DMS79 (cell line): ENCODE results near the gene TMEM43.

Source experiments
- DNase-seq: peaks from one replicate; lab custom pipeline; 2025; lab: John Stamatoyannopoulos, UW

Gene TMEM43

GRCh38 chr3:14138109-14138877 lies 13.4 kb downstream of the TMEM43 start:
- DNase-seq: no peak

DNA sequence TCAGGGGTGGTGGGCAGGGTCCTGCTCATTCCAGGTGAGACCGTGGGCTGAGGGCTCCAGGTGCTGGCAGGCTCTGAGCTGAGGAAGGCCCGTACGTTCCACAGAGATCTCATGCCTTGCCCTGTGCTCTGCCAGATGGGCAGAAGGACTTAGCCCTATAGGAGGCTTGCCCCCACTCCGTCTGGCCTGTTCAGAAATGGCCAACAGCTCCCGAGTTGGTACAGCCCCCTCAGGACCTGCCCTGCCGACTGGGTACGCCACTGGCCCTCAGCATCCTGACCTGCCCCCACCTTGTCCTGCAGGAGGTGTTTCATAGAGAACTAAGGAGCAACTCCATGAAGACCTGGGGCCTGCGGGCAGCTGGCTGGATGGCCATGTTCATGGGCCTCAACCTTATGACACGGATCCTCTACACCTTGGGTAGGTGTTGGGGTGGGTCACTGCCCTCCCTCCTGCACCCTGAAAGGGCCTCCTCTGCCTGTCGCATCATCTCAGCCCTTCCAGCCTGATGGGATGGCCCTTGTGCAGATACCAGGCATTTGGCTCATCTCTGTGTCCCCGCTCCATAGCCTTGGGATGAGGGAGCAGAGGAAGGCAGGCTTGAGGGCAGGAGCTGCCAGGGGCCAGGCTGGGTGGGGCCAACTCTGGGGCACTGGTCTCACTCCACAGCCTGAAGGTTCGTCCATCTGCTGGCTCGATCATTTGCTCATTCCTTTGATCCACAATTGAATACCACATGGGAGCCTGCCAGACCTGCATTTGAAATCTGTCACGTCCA lies 14.2 kb downstream of the TMEM43 start:
- no peak for DNase-seq

GRCh38 chr3:14139771-14140170 lies 14.9 kb downstream of the TMEM43 start:
- no peak for DNase-seq

GRCh38 chr3:14140668-14141067 lies 15.8 kb downstream of the TMEM43 start:
- no peak for DNase-seq

GRCh38 chr3:14141144-14141543 lies 16.3 kb downstream of the TMEM43 start:
- no peak for DNase-seq

- DNase-seq: peak; percentile 25
Measured at GRCh38 chr3:14141602-14142341, 16.9 kb downstream of the TMEM43 start.

DNA sequence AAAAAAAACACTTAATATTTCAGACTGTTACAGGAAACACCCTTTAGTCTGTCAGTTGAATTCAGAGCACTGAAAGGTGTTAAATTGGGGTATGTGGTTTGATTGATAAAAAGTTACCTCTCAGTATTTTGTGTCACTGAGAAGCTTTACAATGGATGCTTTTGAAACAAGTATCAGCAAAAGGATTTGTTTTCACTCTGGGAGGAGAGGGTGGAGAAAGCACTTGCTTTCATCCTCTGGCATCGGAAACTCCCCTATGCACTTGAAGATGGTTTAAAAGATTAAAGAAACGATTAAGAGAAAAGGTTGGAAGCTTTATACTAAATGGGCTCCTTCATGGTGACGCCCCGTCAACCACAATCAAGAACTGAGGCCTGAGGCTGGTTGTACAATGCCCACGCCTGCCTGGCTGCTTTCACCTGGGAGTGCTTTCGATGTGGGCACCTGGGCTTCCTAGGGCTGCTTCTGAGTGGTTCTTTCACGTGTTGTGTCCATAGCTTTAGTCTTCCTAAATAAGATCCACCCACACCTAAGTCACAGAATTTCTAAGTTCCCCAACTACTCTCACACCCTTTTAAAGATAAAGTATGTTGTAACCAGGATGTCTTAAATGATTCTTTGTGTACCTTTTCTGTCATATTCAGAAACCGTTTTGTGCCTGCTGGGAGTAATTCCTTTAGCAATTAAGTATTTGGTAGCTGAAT lies 17.9 kb downstream of the TMEM43 start:
- DNase-seq: peak; percentile 16

GRCh38 chr3:14143271-14144225 lies 18.7 kb downstream of the TMEM43 start:
- DNase-seq: no peak

- peak; percentile 90 for DNase-seq
Measured at GRCh38 chr3:14144423-14145075, 19.7 kb downstream of the TMEM43 start.

DNA sequence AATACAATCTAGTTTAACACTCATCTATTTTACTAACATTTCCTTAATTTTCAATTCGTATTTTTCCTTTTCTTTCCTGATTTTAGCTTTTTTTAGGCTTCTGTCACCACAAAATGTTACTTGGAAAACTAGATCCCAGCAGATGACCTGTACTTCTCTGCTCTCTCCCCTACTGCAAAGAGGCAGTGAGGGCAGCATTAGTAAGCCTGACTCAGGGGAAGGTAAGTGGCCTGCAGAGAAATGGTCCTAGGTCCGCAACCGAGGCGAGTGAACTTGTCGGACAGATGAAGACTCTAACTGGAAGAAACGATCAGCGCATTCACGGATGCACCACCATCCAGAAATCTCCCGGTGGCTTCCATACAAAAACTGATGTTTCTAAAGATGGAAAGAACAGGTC lies 20.4 kb downstream of the TMEM43 start:
- no peak for DNase-seq

DNA sequence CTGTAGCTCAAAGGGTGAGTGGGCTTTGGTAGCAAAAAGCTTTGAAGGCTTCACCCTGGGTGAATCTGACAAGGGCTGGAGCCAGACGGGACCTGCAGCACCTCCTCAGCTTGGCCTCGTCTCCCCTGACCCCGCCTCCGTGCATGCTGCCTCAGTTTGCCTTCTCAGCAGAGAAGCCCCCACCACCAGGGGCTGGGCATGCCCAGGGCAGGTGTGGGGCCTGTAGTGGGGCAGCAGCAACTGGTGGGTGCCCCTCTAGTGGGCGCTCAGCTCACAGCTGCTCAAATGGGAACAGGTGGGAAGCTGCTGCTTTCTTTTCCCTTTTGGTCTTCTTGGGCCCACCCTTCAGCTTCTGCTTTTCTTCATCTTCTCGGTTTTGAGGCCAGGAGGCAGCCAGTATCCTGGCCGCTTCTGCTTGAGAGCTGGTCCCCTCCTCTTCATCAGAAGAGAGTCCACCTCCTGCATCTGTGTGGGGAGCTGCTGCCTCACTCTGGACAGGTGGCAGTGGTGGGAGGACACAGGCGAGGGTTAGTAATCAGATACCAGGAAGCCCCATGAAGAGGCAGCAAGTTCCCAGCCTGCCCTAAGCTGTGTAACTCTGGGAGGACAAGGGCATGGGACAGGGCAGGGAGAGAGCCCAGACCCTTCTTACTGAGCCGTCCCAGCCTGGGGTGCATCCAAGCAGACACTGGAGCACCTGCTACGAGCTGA lies 21.0 kb downstream of the TMEM43 start:
- DNase-seq: no peak

DNA sequence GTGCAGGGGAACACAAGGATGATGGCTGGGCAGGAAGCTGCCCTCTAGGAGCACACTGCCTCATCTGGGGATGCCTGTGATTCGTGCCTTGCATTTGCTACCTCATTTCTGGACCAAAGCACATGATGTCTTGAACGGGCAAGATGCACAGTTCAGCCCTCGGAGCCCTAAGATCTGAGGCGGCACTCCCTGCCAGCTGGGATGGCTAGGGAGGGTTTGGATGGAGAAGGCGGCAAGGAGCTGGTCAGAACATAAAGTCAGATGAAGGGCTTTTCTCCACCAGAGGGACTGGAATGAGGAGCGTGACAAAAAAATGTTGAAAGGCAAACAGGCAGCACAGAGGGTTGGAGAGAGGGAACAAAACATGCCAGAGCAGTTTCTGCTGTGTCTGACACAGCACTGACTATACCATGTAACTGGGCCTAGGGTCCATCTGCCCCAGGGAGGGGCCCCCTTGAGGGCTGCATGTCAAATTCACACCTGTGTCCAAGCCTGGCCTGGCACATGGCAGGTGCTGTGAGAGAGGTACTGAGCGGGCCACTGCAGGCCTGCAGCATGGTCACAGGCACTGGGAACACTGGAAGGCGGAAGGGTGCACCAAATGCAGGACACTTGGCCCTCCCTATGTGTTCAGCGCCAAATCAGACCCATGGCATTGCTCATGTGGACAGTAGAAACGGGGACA lies 21.7 kb downstream of the TMEM43 start:
- no peak for DNase-seq

DNA sequence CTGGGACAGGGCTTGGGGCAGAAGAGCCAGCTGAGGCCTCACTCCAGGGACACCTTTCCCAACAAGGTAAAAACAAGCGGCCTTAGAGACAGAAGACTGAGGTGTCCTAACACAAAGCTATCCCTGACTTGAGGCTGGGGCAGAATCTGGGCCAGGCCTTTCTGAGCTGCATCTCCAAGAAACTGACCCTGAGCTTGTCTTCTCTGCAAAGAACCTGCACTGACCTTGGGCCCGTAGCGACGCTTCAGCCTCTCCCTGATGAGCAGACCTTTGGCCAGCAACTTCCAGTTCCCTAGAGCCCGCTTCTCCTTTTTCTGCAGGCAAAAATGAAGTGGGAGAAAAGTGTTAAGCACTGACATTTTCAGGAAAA lies 22.2 kb downstream of the TMEM43 start:
- DNase-seq: no peak

GRCh38 chr3:14147617-14148016 lies 22.8 kb downstream of the TMEM43 start:
- no peak for DNase-seq

GRCh38 chr3:14148041-14148985 lies 23.5 kb downstream of the TMEM43 start:
- DNase-seq: peak; percentile 35

- no peak for DNase-seq
Measured at GRCh38 chr3:14150078-14150477, 25.2 kb downstream of the TMEM43 start.

GRCh38 chr3:14150491-14151230 lies 25.8 kb downstream of the TMEM43 start:
- DNase-seq: no peak
